Right hindlimb (tissue), 1 donor: ENCODE data around the gene PLEKHG4B.
"Not testable (repeated sequence)": the region's sequence is repeated elsewhere in the genome, so short reads cannot be mapped to it uniquely, and the experiment has no call there.

ENCODE experiments used
- DNase-seq: peaks from one replicate; pipeline ENCODE4 v3.0.0-alpha.2; 2018

PLEKHG4B gene

DNA sequence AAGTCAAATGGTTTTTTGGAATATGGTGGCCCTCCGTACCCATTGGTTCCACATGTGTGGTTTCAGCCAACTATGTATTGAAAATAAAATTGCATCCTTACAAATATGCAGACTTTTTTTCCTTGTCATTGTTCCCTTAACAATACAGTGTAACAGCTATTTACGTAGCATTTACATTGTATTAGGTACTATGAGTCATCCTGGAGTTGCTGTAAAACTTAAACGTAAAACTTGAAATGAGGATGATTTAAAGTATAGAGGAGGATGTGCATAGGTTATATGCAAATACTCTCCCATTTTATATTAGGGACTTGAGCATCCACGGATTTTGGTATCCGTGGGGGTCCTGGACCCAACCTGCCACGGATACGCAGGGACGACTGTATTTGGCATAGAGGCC, 142.5 kb downstream of the PLEKHG4B start:
- DNase-seq, result no peak

- not testable (repeated sequence) for DNase-seq
Observed at GRCh38 chr5:235527-235926, 143.6 kb downstream of the PLEKHG4B start.

DNA sequence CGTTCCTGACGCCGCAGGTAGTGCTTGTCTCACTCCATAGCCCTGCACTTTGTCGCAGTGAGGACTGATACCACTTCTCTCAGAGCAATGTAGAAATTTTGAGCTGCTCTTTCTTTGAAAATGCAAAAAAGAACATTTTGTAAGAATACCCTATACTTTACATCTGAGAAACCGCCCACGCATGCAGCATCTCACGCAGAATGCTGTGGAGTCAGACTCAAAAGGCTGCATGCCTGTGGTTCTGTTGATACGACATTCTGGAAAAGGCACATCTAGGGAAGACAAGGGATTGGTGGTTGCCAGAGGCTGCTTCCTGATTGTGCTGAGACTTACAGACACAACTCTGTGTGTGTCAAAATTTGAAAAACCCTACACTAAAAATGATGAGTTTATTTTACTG, 146.0 kb downstream of the PLEKHG4B start:
- not testable (repeated sequence) for DNase-seq
